IMR-90 (cell line): Measurements from ENCODE around the gene VPS35L.

ENCODE experiments used
- CEBPB ChIP-seq: IDR thresholded peaks from 2 replicates; pipeline ENCODE4 v1.6.1; 2012; ENCODE audit warnings: low read depth, low read length, improper control_type of control experiment
- CTCF ChIP-seq: conservative IDR thresholded peaks from 2 replicates; pipeline ENCODE4 v1.5.1; 2012; ENCODE audit warnings: mild to moderate bottlenecking, low read depth, low read length, improper control_type of control experiment
- MAZ ChIP-seq: IDR thresholded peaks from 2 replicates; pipeline ENCODE4 v1.6.1; 2012; ENCODE audit warnings: low read depth, mild to moderate bottlenecking, low read length, improper control_type of control experiment, moderate library complexity, borderline replicate concordance
- NFE2L2 ChIP-seq: fragments of 150-350 bp; IDR thresholded peaks from 2 replicates; pipeline ENCODE4 v1.6.1; 2016; ENCODE audit warnings: low read depth, mild to moderate bottlenecking, low read length
- POLR2A ChIP-seq: IDR thresholded peaks from 2 replicates; pipeline ENCODE4 v1.6.1; 2012; ENCODE audit warnings: mild to moderate bottlenecking, low read depth, low read length
- RFX5 ChIP-seq: IDR thresholded peaks from 2 replicates; pipeline ENCODE4 v1.8.0; 2012; ENCODE audit warnings: low read depth, mild to moderate bottlenecking, low read length, moderate library complexity
- SMC3 ChIP-seq: fragments of 150-350 bp; IDR thresholded peaks from 2 replicates; pipeline ENCODE4 v1.6.1; 2016; ENCODE audit warnings: low read depth, mild to moderate bottlenecking, antibody characterized with exemption, low read length, moderate library complexity
- USF2 ChIP-seq: fragments of 150-350 bp; IDR thresholded peaks from 2 replicates; pipeline ENCODE4 v1.6.1; 2017; ENCODE audit warnings: mild to moderate bottlenecking, antibody characterized with exemption, low read length, low read depth

GRCh38 chr16:19573997-19574396, 18.5 kb downstream of the VPS35L start:
- TF ChIP-seq CTCF (no peak), SMC3 (no peak), USF2 (no peak), POLR2A (no peak), CEBPB (no peak), RFX5 (no peak), NFE2L2 (no peak), MAZ (no peak)
